WTC11 (cell line): Measurements from ENCODE around the gene LRRC37A2.
"Not testable (repeated sequence)": the region's sequence is repeated elsewhere in the genome, so short reads cannot be mapped to it uniquely, and the experiment has no call there.

Experiments used
- ATF2 ChIP-seq: sonication (generic); formaldehyde crosslinking; IDR thresholded peaks from 2 replicates; pipeline ENCODE4 v1.8.1; 2022; ENCODE audit warnings: low read depth, missing genetic modification reagents, borderline replicate concordance
- CBFB ChIP-seq: sonication (generic); formaldehyde crosslinking; IDR thresholded peaks from 2 replicates; pipeline ENCODE4 v1.8.1; 2022; ENCODE audit warnings: mild to moderate bottlenecking, low read depth, missing genetic modification reagents
- CTCF ChIP-seq: fragments of 200-600 bp; IDR thresholded peaks from 2 replicates; pipeline ENCODE4 v1.8.0; 2022; ENCODE audit warnings: antibody characterized with exemption
- GTF2I ChIP-seq: fragments of 250-450 bp; sonication (Bioruptor Pico); conservative IDR thresholded peaks from 2 replicates; pipeline ENCODE4 v1.4.0; 2021; ENCODE audit warnings: mild to moderate bottlenecking
- NFYB ChIP-seq: sonication (generic); formaldehyde crosslinking; conservative IDR thresholded peaks from 2 replicates; pipeline ENCODE4 v1.8.0; 2022; ENCODE audit warnings: low read depth, missing genetic modification reagents
- ZNF121 ChIP-seq: sonication (generic); formaldehyde crosslinking; IDR thresholded peaks from 2 replicates; pipeline ENCODE4 v1.8.0; 2023; ENCODE audit warnings: missing genetic modification reagents

GRCh38 chr17:46499437-46500139 lies 12.7 kb upstream of the LRRC37A2 start:
- not testable (repeated sequence) for TF ChIP-seq ATF2 (CRISPR knock-in tag); CTCF; NFYB; ZNF121 (CRISPR knock-in tag); CBFB (CRISPR knock-in tag); GTF2I (CRISPR knock-in tag)
